ENCODE results near the gene PRRT1. TPM values are rescaled to one million over a fixed set of nuclear protein-coding genes. Genes with fewer than 3 reads are reported as not detected.
A peak's percentile ranks its signal among the peaks of the same experiment; 100 is the strongest.

PRRT1 gene
- total RNA-seq, 1 donor from 2014 or later, result not detected

- Mint-ChIP-seq H3K36me3 (no peaks in the 10 kb centered on the region), H3K4me3 (no peak overlapping the region), H3K27me3 (ENCODE audit: insufficient read depth, low read depth) (peaks cover 10% of the 10 kb centered on the region), H3K27ac (no peak overlapping the region), H3K4me1 (peaks cover 27% of the 10 kb centered on the region), H3K9me3 (no peaks in the 10 kb centered on the region)
- DNase-seq (ENCODE audit: low spot score), result no peak
- Histone ChIP-seq H3K9ac (no peak overlapping the region), H3K79me2 (ENCODE audit: low read depth) (peaks cover 12% of the 10 kb centered on the region), H3K9me3 (ENCODE audit: low read depth) (no peaks in the 10 kb centered on the region), H4K20me1 (ENCODE audit: low read depth) (no peaks in the 10 kb centered on the region), H3K4me1 (peaks cover 12% of the 10 kb centered on the region), H3F3A (ENCODE audit: low read depth) (peaks cover 12% of the 10 kb centered on the region), H3K27me3 (peaks cover 10% of the 10 kb centered on the region), H3K4me3 (no peak overlapping the region), H3K36me3 (no peaks in the 10 kb centered on the region), H2AFZ (replicated peaks) (no peak overlapping the region), H3K27ac (no peak overlapping the region), H3K4me2 (no peak overlapping the region)
- TF ChIP-seq EZH2 (IDR thresholded peaks at IDR 0.05), result no peak
- no peak for TF ChIP-seq CTCF (IDR thresholded peaks at IDR 0.05)
- TF ChIP-seq EZH2phosphoT487 (IDR thresholded peaks at IDR 0.05), result no peak
Observed at GRCh38 chr6:32133786-32134185, 18.0 kb downstream of the PRRT1 start.

GRCh38 chr6:32132110-32132509, 19.6 kb downstream of the PRRT1 start:
- no peaks in the 10 kb centered on the region for H3K36me3 Mint-ChIP-seq
- TF ChIP-seq EZH2phosphoT487 (IDR thresholded peaks at IDR 0.05) (no peak), EZH2 (IDR thresholded peaks at IDR 0.05) (no peak), CTCF (IDR thresholded peaks at IDR 0.05) (no peak)
- Histone ChIP-seq H3K27me3 (peaks cover 10% of the 10 kb centered on the region), H3K4me1 (peaks cover 13% of the 10 kb centered on the region), H3K4me2 (no peak overlapping the region), H3K36me3 (no peaks in the 10 kb centered on the region), H3F3A (ENCODE audit: low read depth) (peaks cover 26% of the 10 kb centered on the region), H3K79me2 (ENCODE audit: low read depth) (peaks cover 18% of the 10 kb centered on the region), H3K9me3 (ENCODE audit: low read depth) (no peaks in the 10 kb centered on the region), H3K9ac (no peak overlapping the region), H2AFZ (replicated peaks) (no peak overlapping the region), H4K20me1 (ENCODE audit: low read depth) (no peaks in the 10 kb centered on the region), H3K27ac (no peak overlapping the region), H3K4me3 (no peak overlapping the region)
- H3K9me3 Mint-ChIP-seq, result no peaks in the 10 kb centered on the region
- peak overlapping the region; percentile 46 for H3K4me3 Mint-ChIP-seq
- peaks cover 24% of the 10 kb centered on the region for H3K4me1 Mint-ChIP-seq
- peaks cover 10% of the 10 kb centered on the region for H3K27me3 Mint-ChIP-seq (ENCODE audit: insufficient read depth, low read depth)
- peak overlapping the region; percentile 76 for H3K27ac Mint-ChIP-seq
- DNase-seq (ENCODE audit: low spot score), result no peak

- H3K4me3 Mint-ChIP-seq, result peak overlapping the region; percentile 75
- Histone ChIP-seq H3K9ac (no peak overlapping the region), H3K4me2 (no peak overlapping the region), H3K9me3 (ENCODE audit: low read depth) (no peaks in the 10 kb centered on the region), H3K4me1 (peaks cover 18% of the 10 kb centered on the region), H4K20me1 (ENCODE audit: low read depth) (no peaks in the 10 kb centered on the region), H2AFZ (replicated peaks) (no peak overlapping the region), H3K27me3 (peaks cover 10% of the 10 kb centered on the region), H3K27ac (no peak overlapping the region), H3K4me3 (no peak overlapping the region), H3K36me3 (no peaks in the 10 kb centered on the region), H3F3A (ENCODE audit: low read depth) (peaks cover 29% of the 10 kb centered on the region), H3K79me2 (ENCODE audit: low read depth) (peaks cover 24% of the 10 kb centered on the region)
- no peak for DNase-seq (ENCODE audit: low spot score)
- H3K27ac Mint-ChIP-seq, result no peak overlapping the region
- no peaks in the 10 kb centered on the region for H3K9me3 Mint-ChIP-seq
- TF ChIP-seq EZH2phosphoT487 (IDR thresholded peaks at IDR 0.05) (no peak), CTCF (IDR thresholded peaks at IDR 0.05) (no peak), EZH2 (IDR thresholded peaks at IDR 0.05) (no peak)
- peaks cover 30% of the 10 kb centered on the region for H3K4me1 Mint-ChIP-seq
- no peaks in the 10 kb centered on the region for H3K36me3 Mint-ChIP-seq
- H3K27me3 Mint-ChIP-seq (ENCODE audit: insufficient read depth, low read depth), result peaks cover 10% of the 10 kb centered on the region
Observed at GRCh38 chr6:32131439-32131948, 20.2 kb downstream of the PRRT1 start.
